Breast epithelium (tissue), 3 donors: Measurements from ENCODE around the gene ALDH2.

Experiments
- CTCF ChIP-seq, 3 donors: fragments of 450-650 bp; IDR thresholded peaks; one replicate each; pipeline ENCODE4 v1.5.1; 2016 to 2017; ENCODE audit warnings: antibody characterized with exemption in 3 of 3, mild to moderate bottlenecking in 3 of 3, moderate library complexity in 3 of 3
- POLR2A ChIP-seq: fragments of 450-650 bp; IDR thresholded peaks from one replicate; pipeline ENCODE4 v1.6.1; 2016; ENCODE audit warnings: antibody characterized with exemption, mild to moderate bottlenecking, moderate library complexity
- POLR2AphosphoS5 ChIP-seq, 3 donors: sonication (generic); formaldehyde crosslinking; IDR thresholded peaks; one replicate each; pipeline ENCODE4 v1.6.1; 2017; ENCODE audit warnings: antibody characterized with exemption in 3 of 3

GRCh38 chr12:111789779-111790178 lies 23.0 kb downstream of the ALDH2 start:
- TF ChIP-seq POLR2A (no peak), CTCF (IDR thresholded peaks at IDR 0.05) (no peak), POLR2AphosphoS5 (IDR thresholded peaks at IDR 0.05) (no peak)
